SH-SY5Y (cell line): Measurements from ENCODE around the gene LRRC8D.

ENCODE experiments used
- GATA2 ChIP-seq: IDR thresholded peaks from 2 replicates; pipeline ENCODE4 v1.6.1; 2011; ENCODE audit warnings: mild to moderate bottlenecking, low read depth, low read length
- GATA3 ChIP-seq: IDR thresholded peaks from 2 replicates; pipeline ENCODE4 v1.6.1; 2011; ENCODE audit warnings: low read depth, mild to moderate bottlenecking, low read length, moderate library complexity

DNA sequence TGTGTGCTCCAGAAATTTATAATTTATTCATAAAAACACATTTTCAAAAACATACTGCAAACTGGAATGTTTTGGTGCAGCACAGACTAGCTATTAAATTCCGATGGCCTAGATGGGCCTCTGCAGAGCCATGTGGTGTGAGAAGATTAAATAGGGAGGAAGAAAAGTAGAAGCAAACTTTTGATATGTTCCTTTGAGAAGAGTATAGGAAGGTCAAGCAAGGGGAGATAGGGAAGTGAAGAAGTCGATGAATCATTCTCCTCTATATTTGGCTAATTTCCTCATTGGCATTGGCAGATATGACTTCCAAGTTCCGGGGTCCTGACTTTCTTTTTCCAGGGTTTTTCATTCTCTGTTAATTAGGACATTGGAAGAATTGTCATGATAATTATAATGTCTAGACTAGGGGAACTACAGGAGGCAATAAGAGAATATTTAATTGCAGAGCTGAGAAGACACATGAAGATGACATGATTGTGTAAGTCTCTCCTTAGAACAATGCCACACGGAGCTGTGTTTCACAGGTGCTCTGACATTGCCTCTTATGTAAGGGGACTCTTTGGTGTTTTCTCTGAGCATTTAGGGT is 154.8 kb downstream of the LRRC8D start:
- no peak for TF ChIP-seq GATA2
- TF ChIP-seq GATA3, result no peak
